ENCODE data around the gene INPP5A.
"Not testable (repeated sequence)": the region's sequence is repeated elsewhere in the genome, so short reads cannot be mapped to it uniquely, and the experiment has no call there.

INPP5A gene

DNA sequence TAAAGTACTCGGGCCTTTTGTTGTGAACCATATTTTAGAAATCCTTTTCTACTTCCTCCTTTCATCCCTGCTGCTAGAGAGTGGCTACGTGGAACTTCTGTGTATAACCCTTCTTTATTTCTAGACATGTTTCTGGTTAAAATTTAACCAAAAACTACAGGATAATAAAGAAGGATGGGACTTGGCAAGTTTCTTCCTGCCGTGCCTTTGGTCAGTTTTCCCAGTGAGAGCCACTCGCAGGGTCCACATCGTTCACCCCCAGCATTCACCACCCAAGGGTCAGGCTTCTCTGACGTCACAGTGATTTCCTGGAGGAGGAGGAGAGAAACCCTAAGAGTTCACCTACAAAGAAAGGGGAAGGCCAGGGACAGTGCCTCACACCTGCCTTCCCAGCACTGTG, 203.0 kb downstream of the INPP5A start:
- TF ChIP-seq, protein P1, sequence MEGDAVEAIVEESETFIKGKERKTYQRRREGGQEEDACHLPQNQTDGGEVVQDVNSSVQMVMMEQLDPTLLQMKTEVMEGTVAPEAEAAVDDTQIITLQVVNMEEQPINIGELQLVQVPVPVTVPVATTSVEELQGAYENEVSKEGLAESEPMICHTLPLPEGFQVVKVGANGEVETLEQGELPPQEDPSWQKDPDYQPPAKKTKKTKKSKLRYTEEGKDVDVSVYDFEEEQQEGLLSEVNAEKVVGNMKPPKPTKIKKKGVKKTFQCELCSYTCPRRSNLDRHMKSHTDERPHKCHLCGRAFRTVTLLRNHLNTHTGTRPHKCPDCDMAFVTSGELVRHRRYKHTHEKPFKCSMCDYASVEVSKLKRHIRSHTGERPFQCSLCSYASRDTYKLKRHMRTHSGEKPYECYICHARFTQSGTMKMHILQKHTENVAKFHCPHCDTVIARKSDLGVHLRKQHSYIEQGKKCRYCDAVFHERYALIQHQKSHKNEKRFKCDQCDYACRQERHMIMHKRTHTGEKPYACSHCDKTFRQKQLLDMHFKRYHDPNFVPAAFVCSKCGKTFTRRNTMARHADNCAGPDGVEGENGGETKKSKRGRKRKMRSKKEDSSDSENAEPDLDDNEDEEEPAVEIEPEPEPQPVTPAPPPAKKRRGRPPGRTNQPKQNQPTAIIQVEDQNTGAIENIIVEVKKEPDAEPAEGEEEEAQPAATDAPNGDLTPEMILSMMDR (IDR thresholded peaks at IDR 0.05; ENCODE audit: insufficient read depth, low read length, missing control alignments) = no peak
- no peak for DNase-seq (ENCODE audit: low read depth, low spot score)
- POLR2A ChIA-PET = no interaction called here
- CTCF ChIA-PET = no interaction called here
- H3K4me3 ChIP-seq (ENCODE audit: low read depth, low read length) = no peak overlapping the region

DNA sequence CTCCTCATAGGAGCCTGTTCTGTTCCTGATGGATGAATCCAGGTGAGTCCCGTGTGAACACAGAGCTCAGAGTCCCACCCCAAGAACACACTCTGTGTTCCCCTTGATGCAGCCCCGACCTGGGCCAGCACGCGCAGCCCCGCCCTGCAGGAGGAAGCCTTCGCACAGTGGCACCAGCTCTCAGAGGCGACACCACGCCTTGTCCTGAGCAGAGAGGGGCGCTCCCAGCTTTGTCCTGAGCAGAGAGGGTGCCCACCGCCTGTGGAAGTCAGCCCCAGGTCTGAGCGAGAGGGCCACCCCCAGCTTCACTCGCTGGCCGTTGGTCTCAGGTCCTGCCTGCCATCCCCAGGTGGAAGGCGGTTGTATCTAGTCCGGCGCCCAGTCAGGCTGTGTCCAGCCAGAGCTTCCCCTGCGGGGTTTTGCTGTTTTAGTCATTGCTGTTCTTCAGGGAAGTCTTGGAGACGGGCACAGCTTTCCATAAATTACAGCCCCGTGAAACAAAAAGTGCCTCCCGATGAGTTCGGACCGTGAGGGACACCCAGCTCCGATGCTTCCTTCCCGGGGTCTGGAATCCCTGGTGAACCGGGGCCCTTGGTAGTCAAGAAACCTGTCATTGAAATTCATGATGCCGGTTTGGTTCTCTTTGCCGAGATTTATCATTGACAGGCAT, 204.7 kb downstream of the INPP5A start:
- no peak overlapping the region for H3K4me3 ChIP-seq (ENCODE audit: low read depth, low read length)
- DNase-seq (ENCODE audit: low read depth, low spot score) = no peak
- ChIA-PET POLR2A (no interaction called here), CTCF (interaction anchor here (1.0 kb wide), 1 partner anchor 88 kb away, joined by 3 read pairs; no protein-coding TSS in a partner anchor)
- TF ChIP-seq, protein P1 (IDR thresholded peaks at IDR 0.05; ENCODE audit: insufficient read depth, low read length, missing control alignments) = no peak

DNA sequence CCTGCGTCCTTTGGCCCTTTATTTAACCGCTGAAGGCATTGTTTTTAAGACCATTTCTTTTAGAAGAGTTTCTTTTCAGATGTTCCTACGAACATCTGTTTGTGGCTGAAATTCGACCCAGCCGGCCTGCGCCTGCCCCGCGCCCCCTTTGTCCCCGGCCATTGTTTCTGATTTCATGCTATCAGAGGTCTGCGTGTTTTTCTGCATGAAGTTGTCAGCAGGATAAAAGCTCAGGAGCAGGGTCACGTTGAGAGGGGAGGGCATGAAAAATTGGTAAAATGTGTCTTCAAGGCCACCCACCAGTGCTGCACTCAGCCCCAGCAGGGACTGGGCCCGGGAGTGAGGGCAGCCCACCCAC, 205.2 kb downstream of the INPP5A start:
- ChIA-PET CTCF (no interaction called here), POLR2A (no interaction called here)
- H3K4me3 ChIP-seq (ENCODE audit: low read depth, low read length) = no peak overlapping the region
- no peak for DNase-seq (ENCODE audit: low read depth, low spot score)
- TF ChIP-seq, protein P1 (IDR thresholded peaks at IDR 0.05; ENCODE audit: insufficient read depth, low read length, missing control alignments) = no peak

DNA sequence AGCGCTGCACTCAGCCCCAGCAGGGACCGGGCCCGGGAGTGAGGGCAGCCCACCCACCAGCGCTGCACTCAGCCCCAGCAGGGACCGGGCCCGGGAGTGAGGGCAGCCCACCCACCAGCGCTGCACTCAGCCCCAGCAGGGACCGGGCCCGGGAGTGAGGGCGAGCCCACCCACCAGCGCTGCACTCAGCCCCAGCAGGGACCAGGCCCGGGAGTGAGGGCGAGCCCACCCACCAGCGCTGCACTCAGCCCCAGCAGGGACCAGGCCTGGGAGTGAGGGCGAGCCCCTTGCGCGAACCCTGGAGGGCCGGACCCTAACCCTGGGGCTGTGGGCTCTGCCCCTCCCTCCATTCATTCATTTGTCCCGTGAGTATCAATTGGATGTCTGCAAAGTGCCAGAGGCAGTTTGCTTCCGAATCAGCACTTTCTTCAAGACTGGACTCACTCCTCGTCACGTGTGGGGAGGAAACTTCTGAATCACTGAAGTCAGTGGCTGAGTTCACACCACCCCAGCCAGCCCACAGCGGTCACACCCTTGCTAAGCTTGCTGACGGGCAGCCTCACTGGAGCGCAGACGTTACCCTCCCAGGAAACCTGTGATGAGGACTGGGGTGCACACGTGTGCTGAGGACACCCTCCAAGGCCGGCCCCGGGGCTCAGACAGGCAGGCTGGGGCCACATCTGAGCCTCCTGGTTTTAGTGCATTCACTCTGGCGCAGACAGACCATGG, 205.8 kb downstream of the INPP5A start:
- CTCF ChIA-PET; POLR2A ChIA-PET; H3K4me3 ChIP-seq (ENCODE audit: low read depth, low read length): not testable (repeated sequence)
- DNase-seq (ENCODE audit: low read depth, low spot score) = peak; percentile 26

DNA sequence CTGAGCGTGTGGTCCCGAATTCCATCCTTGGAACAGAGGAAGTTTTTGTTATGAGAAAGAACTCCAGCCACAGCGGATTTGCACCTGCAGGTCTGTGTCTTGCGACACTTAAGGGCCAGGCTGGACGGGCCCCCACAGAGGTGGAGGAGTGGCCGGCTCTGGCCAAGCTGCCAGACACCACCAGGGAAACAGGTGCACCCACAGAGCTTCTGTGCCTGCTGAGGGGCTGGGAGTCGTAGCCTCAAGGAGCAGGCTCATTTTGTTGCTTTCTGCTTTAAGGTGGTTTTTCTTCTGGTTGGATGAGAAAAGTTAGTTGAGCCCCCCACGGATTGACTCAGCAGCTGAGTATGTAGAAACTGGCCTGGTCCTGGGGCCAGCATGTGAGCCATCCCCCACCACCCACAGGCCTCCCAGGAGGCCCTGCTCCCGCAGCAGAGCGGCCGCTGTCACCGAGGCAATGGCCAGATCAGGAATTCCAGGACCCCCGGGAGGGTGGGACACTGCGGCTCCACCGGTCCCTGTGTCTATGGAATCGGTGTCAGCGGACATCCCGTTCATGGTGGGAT, 206.4 kb downstream of the INPP5A start:
- TF ChIP-seq, protein P1 (IDR thresholded peaks at IDR 0.05; ENCODE audit: insufficient read depth, low read length, missing control alignments) = no peak

DNA sequence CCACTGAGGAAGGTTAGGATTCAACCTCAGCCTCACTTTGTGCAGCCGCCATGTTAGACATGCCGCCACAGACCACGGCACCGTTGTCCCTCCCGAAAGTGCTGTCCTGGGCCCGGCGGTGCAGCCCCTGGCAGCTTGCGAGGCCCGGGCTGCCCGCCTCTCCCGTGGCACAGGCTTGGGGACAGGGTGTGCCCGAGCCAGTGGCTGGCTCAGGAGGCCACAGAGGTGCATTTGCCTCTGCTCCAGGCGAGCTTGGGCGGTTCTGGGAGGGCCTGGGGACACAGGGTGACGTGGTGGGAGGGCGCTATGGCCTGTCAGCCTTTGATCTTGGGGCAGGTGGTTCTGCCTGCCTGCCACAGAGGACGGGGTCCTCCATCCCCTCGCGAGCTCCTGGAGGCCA, 207.3 kb downstream of the INPP5A start:
- ChIA-PET POLR2A (no interaction called here), CTCF (no interaction called here)
- no peak overlapping the region for H3K4me3 ChIP-seq (ENCODE audit: low read depth, low read length)
- TF ChIP-seq, protein P1 (IDR thresholded peaks at IDR 0.05; ENCODE audit: insufficient read depth, low read length, missing control alignments) = no peak
- DNase-seq (ENCODE audit: low read depth, low spot score) = no peak

More for the DNA sequence above, 206.4 kb downstream of the INPP5A start:
- no peak for DNase-seq (ENCODE audit: low read depth, low spot score)
- ChIA-PET POLR2A (no interaction called here), CTCF (no interaction called here)
- no peak overlapping the region for H3K4me3 ChIP-seq (ENCODE audit: low read depth, low read length)
